ENCODE data around the gene TUBB1.
"Not testable (repeated sequence)": the region's sequence is repeated elsewhere in the genome, so short reads cannot be mapped to it uniquely, and the experiment has no call there.

TUBB1 gene

DNA sequence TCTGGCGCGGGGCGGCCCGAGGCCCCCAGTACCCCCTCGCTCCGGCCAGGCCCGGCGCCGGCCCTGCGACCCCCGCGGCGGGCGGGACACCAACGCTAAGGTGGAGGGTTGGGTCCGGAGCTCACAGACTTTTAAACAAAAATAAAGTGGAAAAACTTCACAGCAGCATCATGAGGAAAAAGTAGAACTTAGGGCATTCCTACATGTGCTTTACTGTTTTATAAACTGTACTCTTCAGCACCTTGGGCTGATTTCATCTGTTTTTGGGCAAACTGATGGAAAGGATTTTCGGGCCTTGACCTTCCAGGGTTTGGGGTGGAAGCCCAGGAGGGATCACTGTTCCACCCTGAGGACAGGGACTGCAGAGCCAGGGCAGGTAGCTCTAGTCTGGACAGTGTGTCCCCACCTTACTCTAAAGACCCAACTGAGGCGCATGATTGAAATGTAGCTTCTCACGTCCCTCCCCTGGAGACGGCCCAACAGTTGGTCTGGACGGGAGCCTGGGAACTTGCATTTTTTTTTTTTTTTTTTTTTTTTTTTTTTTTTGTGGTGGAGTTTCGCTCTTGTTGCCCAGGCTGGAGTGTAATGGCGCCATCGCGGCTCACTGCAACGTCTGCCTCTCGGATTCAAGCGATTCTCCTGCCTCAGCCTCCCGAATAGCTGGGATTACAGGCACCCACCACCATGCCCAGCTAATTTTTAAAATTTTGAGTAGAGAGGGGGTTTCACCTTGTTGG, 37.4 kb upstream of the TUBB1 start:
- 22% methylated on average over 29 of the region's 29 CpGs for WGBS
- peaks cover 18% of the 10 kb centered on the region for H3K36me3 ChIP-seq (ENCODE audit: insufficient read depth, low read length)
- no peaks in the 10 kb centered on the region for H3K27me3 ChIP-seq (ENCODE audit: insufficient read depth, low read length)
- H3K9me3 ChIP-seq (ENCODE audit: insufficient read depth, low read depth, low read length), result no peaks in the 10 kb centered on the region
- H3K4me1 ChIP-seq (ENCODE audit: insufficient read depth, low read length), result peaks cover 6% of the 10 kb centered on the region; the same call in 1 of the 2 replicates
- peak overlapping the region; percentile 0; the same call in 1 of the 2 replicates for H3K27ac ChIP-seq (ENCODE audit: low read depth, low read length)
- peak overlapping the region; percentile 97 for H3K9ac ChIP-seq (ENCODE audit: low read depth, low read length)
- H3K4me3 ChIP-seq (ENCODE audit: low read length), result peak overlapping the region; percentile 69

DNA sequence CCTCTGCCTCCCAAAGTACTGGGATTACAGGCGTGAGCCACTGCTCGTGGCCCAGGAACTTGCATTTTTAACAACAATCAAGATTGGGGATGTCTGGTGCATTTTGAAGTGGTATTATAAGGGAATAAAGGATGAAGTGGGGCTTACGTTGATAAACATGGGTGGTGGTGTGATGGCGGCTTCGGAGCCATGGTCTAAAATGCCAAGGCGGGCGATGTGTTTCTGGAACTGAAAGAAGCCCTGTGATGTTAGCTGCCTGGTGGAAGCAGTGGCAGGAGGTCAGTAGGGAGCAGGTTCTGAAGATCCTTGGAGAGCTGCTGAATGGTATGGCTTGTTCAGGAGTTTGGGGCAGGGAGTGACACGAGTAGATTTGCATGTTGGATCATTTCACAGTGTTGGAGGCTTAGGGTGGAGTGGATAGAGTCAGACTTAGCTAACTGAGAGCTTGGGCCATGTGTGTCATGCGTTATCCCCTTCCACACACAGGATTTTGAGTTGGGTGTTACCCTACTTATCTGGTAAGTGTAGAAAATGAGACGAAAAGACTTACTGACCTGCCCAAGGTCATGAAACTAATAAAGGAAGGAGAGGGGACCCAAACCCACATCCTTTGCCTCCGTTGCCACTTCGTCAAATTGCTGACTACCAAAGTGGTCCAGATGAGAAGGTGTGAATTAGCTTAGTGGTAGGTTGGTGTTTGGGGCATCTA, 36.7 kb upstream of the TUBB1 start:
- Histone ChIP-seq H3K9ac (ENCODE audit: low read depth, low read length) (no peak overlapping the region), H3K9me3 (ENCODE audit: insufficient read depth, low read depth, low read length) (no peaks in the 10 kb centered on the region), H3K27me3 (ENCODE audit: insufficient read depth, low read length) (no peaks in the 10 kb centered on the region), H3K4me1 (ENCODE audit: insufficient read depth, low read length) (peaks cover 6% of the 10 kb centered on the region; the same call in 1 of the 2 replicates), H3K4me3 (ENCODE audit: low read length) (peak overlapping the region; percentile 69), H3K36me3 (ENCODE audit: insufficient read depth, low read length) (peaks cover 26% of the 10 kb centered on the region), H3K27ac (ENCODE audit: low read depth, low read length) (no peak overlapping the region)
- WGBS, result 98% methylated on average over 11 of the region's 12 CpGs

DNA sequence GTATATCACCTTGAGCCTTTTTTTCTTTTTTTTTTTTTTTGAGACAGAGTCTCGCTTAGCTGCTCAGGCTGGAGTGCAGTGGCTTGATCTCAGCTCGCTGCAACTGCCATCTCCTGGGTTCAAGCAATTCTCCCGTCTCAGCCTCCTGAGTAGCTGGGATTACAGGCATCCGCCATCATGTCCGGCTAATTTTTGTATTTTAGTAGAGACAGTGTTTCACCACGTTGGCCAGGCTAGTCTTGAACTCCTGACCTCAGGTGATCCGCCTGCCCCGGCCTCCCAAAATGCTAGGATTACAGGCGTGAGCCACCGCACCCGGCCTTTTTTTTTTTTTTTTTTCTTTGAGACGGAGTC, 36.1 kb upstream of the TUBB1 start:
- H3K27ac ChIP-seq (ENCODE audit: low read depth, low read length); H3K9ac ChIP-seq (ENCODE audit: low read depth, low read length): not testable (repeated sequence)

DNA sequence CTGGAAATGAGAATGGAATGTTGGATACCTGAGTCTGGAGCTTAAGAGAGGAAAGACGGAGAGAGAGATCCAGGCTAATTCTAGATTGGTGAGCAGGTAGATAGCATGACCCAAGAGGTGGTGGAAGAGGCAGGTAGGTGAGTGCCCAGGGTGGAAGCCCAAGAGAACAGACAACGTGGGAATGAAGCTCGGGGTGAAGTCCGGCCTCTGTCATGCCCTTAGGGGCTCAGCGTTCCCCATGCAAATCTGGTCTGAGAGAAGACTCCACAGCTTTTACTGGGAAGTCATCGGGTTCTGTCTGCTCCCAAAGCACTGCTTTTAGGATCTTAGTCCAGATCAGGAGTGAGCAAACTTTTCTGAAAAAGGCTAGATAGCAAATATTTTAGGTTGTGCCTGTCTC, 34.5 kb upstream of the TUBB1 start:
- Histone ChIP-seq H3K9ac (ENCODE audit: low read depth, low read length) (no peak overlapping the region), H3K27ac (ENCODE audit: low read depth, low read length) (no peak overlapping the region), H3K4me3 (ENCODE audit: low read length) (no peak overlapping the region), H3K9me3 (ENCODE audit: insufficient read depth, low read depth, low read length) (no peaks in the 10 kb centered on the region), H3K36me3 (ENCODE audit: insufficient read depth, low read length) (peaks cover 47% of the 10 kb centered on the region), H3K27me3 (ENCODE audit: insufficient read depth, low read length) (no peaks in the 10 kb centered on the region), H3K4me1 (ENCODE audit: insufficient read depth, low read length) (peaks cover 6% of the 10 kb centered on the region; the same call in 1 of the 2 replicates)
- 85% methylated on average over 6 of the region's 6 CpGs for WGBS

More for the DNA sequence above, 36.1 kb upstream of the TUBB1 start:
- 92% methylated on average over 12 of the region's 12 CpGs for WGBS
- H3K27me3 ChIP-seq (ENCODE audit: insufficient read depth, low read length); H3K9me3 ChIP-seq (ENCODE audit: insufficient read depth, low read depth, low read length); H3K4me1 ChIP-seq (ENCODE audit: insufficient read depth, low read length); H3K4me3 ChIP-seq (ENCODE audit: low read length): not testable (repeated sequence)
- peaks cover 31% of the 10 kb centered on the region for H3K36me3 ChIP-seq (ENCODE audit: insufficient read depth, low read length)

DNA sequence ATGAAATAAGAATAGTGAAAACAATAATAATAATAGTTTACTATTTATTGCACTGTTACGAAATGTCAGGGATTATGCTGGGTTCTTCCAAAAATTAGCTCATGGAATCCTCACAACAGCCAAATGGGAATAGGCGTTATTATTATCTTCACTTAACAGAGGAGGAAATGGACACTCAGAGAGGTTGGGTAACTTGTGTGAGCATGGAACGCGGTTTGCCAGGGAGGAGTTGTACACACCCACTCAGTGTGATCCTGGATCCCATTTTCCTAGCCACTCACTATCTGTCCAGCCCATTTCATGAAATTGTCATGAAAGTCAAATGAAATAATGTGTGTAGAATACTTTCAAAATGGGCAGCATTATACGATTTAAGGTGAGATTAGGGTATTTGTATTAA, 33.6 kb upstream of the TUBB1 start:
- WGBS, result 100% methylated on average over 5 of the region's 5 CpGs
- Histone ChIP-seq H3K9ac (ENCODE audit: low read depth, low read length) (no peak overlapping the region), H3K36me3 (ENCODE audit: insufficient read depth, low read length) (peaks cover 55% of the 10 kb centered on the region)

DNA sequence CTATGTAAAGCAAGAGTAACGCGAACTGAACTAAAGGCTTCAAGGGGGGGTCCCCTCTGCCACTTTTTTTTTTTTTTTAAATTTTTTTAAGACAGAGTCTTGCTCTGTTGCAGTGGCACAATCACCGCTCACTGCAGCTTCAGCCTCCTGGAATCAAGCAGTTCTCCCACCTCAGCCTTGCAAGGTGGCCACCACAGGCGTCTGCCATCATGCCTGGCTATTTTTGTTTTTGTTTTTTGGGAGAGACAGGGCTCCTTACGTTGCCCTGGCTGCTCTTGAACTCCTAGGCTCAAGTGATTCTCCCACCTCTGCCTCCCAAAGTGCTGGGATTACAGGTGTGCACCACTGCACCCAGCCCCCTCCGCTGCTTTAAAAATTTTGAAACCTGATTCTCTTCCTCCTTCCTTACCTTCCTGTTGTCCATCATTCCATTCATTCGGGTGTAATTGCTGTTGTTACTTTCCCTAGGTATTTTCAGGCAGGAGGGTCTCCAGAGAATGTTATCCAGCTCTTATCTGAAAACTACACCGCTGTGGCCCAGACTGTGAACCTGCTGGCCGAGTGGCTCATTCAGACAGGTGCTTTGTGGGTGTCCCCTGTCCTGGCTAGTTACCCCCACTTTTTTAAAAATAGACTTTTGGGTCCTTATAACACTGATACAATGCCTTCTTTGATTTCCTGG, 32.8 kb upstream of the TUBB1 start:
- Histone ChIP-seq H3K27me3 (ENCODE audit: insufficient read depth, low read length) (no peaks in the 10 kb centered on the region), H3K9ac (ENCODE audit: low read depth, low read length) (no peak overlapping the region), H3K36me3 (ENCODE audit: insufficient read depth, low read length) (peaks cover 62% of the 10 kb centered on the region), H3K27ac (ENCODE audit: low read depth, low read length) (no peak overlapping the region), H3K4me3 (ENCODE audit: low read length) (no peak overlapping the region), H3K9me3 (ENCODE audit: insufficient read depth, low read depth, low read length) (no peaks in the 10 kb centered on the region), H3K4me1 (ENCODE audit: insufficient read depth, low read length) (peaks cover 6% of the 10 kb centered on the region; the same call in 1 of the 2 replicates)
- WGBS, result 94% methylated on average over 9 of the region's 9 CpGs

More for the DNA sequence above, 33.6 kb upstream of the TUBB1 start:
- H3K4me3 ChIP-seq (ENCODE audit: low read length), result no peak overlapping the region
- H3K27ac ChIP-seq (ENCODE audit: low read depth, low read length), result no peak overlapping the region
- peaks cover 6% of the 10 kb centered on the region; the same call in 1 of the 2 replicates for H3K4me1 ChIP-seq (ENCODE audit: insufficient read depth, low read length)
- H3K9me3 ChIP-seq (ENCODE audit: insufficient read depth, low read depth, low read length), result no peaks in the 10 kb centered on the region
- H3K27me3 ChIP-seq (ENCODE audit: insufficient read depth, low read length), result no peaks in the 10 kb centered on the region

DNA sequence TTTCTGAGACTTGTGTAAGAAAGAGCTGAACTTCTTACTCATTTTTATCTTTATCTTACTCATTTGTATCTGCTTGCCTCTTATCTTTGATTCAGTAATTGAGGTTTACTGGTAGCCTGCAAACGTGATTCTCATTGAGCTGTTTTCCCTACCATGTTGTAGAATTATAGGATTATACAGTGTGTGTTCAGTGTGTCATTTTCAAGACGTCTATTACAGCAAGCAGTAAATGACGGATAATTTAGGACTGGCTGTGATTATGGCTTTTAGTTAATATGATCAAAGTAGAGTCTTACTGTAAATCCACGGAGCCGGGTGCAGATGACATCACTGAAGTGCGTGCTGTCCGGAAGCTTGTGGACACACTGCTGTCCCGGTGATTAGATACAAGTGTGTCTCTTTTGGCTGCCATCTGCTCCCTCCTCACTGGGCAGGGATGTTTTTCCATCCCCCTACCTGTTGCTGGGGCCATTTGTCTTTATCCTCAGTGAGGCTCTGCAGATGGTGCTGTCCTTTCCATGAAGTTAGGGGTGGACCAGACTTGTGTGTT, 32.2 kb upstream of the TUBB1 start:
- 93% methylated on average over 8 of the region's 8 CpGs for WGBS
- Histone ChIP-seq H3K36me3 (ENCODE audit: insufficient read depth, low read length) (peaks cover 69% of the 10 kb centered on the region), H3K4me1 (ENCODE audit: insufficient read depth, low read length) (peaks cover 6% of the 10 kb centered on the region; the same call in 1 of the 2 replicates), H3K9ac (ENCODE audit: low read depth, low read length) (no peak overlapping the region), H3K9me3 (ENCODE audit: insufficient read depth, low read depth, low read length) (no peaks in the 10 kb centered on the region), H3K27ac (ENCODE audit: low read depth, low read length) (no peak overlapping the region), H3K4me3 (ENCODE audit: low read length) (no peak overlapping the region), H3K27me3 (ENCODE audit: insufficient read depth, low read length) (no peaks in the 10 kb centered on the region)

DNA sequence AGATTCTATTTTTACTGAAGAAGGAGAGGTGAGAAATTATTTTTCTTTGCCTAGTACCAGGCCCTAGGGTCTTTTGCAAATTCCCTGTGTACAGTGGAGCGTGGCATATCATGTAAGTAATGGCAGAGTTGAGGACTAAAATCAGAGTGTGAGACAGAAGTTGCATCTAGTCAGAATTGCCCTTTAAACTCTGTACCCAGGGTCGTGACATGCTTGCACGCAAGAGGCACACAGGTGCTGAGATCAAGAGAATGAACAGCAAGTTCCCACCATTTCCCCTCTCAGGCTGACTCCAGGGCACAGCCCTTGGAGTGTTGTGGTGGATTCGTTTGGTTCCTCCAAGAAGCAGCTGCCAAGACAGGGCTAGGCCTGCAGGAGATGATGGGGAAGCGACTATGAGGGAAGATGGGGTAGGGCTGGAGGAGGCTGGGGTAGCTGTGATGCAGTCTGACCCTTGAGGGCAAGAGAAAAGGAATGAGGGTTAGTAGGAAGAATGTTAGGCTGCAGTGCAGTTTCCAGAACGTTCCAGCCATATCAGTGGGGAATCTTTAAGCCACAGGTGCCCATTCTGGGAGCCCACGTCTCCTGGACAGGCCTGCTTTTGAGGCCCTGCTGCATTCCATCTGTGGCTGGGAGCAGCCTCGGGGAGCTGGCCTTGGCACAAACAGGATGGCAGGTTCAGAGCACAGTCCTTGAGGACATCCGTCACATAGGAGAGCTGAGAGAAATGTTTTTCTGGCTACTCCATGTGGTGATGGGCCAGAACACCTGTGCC, 31.3 kb upstream of the TUBB1 start:
- Histone ChIP-seq H3K27ac (ENCODE audit: low read depth, low read length) (no peak overlapping the region), H3K4me3 (ENCODE audit: low read length) (no peak overlapping the region), H3K9me3 (ENCODE audit: insufficient read depth, low read depth, low read length) (no peaks in the 10 kb centered on the region), H3K36me3 (ENCODE audit: insufficient read depth, low read length) (peaks cover 78% of the 10 kb centered on the region), H3K9ac (ENCODE audit: low read depth, low read length) (no peak overlapping the region), H3K4me1 (ENCODE audit: insufficient read depth, low read length) (peaks cover 6% of the 10 kb centered on the region; the same call in 1 of the 2 replicates), H3K27me3 (ENCODE audit: insufficient read depth, low read length) (no peaks in the 10 kb centered on the region)
- WGBS, result 94% methylated on average over 9 of the region's 9 CpGs

DNA sequence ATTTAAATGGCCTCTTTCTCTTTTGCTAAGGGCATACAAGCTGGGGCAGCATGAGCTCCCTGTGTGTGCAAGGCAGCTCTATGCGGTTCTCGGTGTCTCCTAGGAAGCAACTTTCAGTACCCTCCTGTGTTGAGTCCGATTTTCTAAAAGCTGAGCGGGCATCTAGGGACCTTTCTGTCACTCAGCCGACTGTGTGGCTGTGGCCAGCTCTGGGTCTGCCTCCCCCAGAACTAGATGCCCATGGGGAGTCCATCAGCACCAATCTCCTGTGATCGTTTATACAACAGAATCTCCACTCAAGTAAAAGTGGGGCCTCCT, 30.7 kb upstream of the TUBB1 start:
- Histone ChIP-seq H3K9ac (ENCODE audit: low read depth, low read length) (no peak overlapping the region), H3K4me3 (ENCODE audit: low read length) (no peak overlapping the region), H3K4me1 (ENCODE audit: insufficient read depth, low read length) (peaks cover 6% of the 10 kb centered on the region; the same call in 1 of the 2 replicates), H3K9me3 (ENCODE audit: insufficient read depth, low read depth, low read length) (no peaks in the 10 kb centered on the region), H3K36me3 (ENCODE audit: insufficient read depth, low read length) (peaks cover 83% of the 10 kb centered on the region), H3K27me3 (ENCODE audit: insufficient read depth, low read length) (no peaks in the 10 kb centered on the region), H3K27ac (ENCODE audit: low read depth, low read length) (no peak overlapping the region)
- WGBS, result 94% methylated on average over 6 of the region's 6 CpGs

DNA sequence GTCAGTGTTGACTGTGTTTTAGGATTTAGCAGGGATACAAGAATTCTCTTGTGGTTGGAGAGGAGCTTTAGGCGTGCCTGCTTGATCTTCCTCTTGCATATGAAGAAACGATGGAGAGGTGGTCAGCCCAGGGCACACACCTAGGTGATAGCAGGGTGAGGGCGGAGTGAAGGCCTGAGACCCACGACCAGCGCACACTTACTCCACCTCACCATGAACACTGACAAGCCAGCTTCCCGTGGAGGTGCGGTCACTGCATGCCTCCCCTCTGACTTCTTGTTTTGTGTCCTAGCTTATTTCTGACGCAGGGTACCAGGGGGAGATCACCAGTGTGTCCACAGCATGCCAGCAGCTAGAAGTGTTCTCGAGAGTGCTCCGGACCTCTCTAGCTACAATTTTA, 30.0 kb upstream of the TUBB1 start:
- Histone ChIP-seq H3K36me3 (ENCODE audit: insufficient read depth, low read length) (peaks cover 90% of the 10 kb centered on the region), H3K9ac (ENCODE audit: low read depth, low read length) (no peak overlapping the region), H3K27me3 (ENCODE audit: insufficient read depth, low read length) (no peaks in the 10 kb centered on the region), H3K4me3 (ENCODE audit: low read length) (no peak overlapping the region), H3K4me1 (ENCODE audit: insufficient read depth, low read length) (peaks cover 2% of the 10 kb centered on the region; the same call in 1 of the 2 replicates), H3K27ac (ENCODE audit: low read depth, low read length) (no peak overlapping the region), H3K9me3 (ENCODE audit: insufficient read depth, low read depth, low read length) (no peaks in the 10 kb centered on the region)
- WGBS, result 97% methylated on average over 10 of the region's 10 CpGs
